ENCODE data around the gene LEP.
"Not testable (repeated sequence)": the region's sequence is repeated elsewhere in the genome, so short reads cannot be mapped to it uniquely, and the experiment has no call there.

The LEP gene

GRCh38 chr7:128231021-128231420, 10.1 kb upstream of the LEP start:
- Histone ChIP-seq H3K4me1 (ENCODE audit: control insufficient read depth, insufficient read depth, low read length, unreplicated experiment) (no peaks in the 10 kb centered on the region), H3K4me3 (ENCODE audit: low read depth, low read length) (no peak overlapping the region), H3K27ac (ENCODE audit: low read depth, low read length) (no peak overlapping the region), H3K36me3 (ENCODE audit: insufficient read depth, low read length) (no peaks in the 10 kb centered on the region), H3K79me2 (ENCODE audit: control insufficient read depth, insufficient read depth, low read length, unreplicated experiment) (no peaks in the 10 kb centered on the region), H2AFZ (ENCODE audit: low read length, unreplicated experiment) (no peak overlapping the region), H3K27me3 (ENCODE audit: insufficient read depth, low read length) (no peaks in the 10 kb centered on the region)

- H3K27me3 ChIP-seq (ENCODE audit: insufficient read depth, low read length), result no peaks in the 10 kb centered on the region
Measured at GRCh38 chr7:128231677-128232076, 9.4 kb upstream of the LEP start.

GRCh38 chr7:128233471-128233870, 7.6 kb upstream of the LEP start:
- no peak overlapping the region for H2AFZ ChIP-seq (ENCODE audit: low read length, unreplicated experiment)
- no peak overlapping the region for H3K4me3 ChIP-seq (ENCODE audit: low read depth, low read length)
- peaks cover 12% of the 10 kb centered on the region for H3K4me1 ChIP-seq (ENCODE audit: control insufficient read depth, insufficient read depth, low read length, unreplicated experiment)
- no peak overlapping the region for H3K27ac ChIP-seq (ENCODE audit: low read depth, low read length)
- no peaks in the 10 kb centered on the region for H3K79me2 ChIP-seq (ENCODE audit: control insufficient read depth, insufficient read depth, low read length, unreplicated experiment)
- H3K36me3 ChIP-seq (ENCODE audit: insufficient read depth, low read length), result no peaks in the 10 kb centered on the region
- H3K27me3 ChIP-seq (ENCODE audit: insufficient read depth, low read length), result no peaks in the 10 kb centered on the region

More at GRCh38 chr7:128231677-128232076, 9.4 kb upstream of the LEP start:
- H3K27ac ChIP-seq (ENCODE audit: low read depth, low read length), result no peak overlapping the region
- no peaks in the 10 kb centered on the region for H3K79me2 ChIP-seq (ENCODE audit: control insufficient read depth, insufficient read depth, low read length, unreplicated experiment)
- H3K4me1 ChIP-seq (ENCODE audit: control insufficient read depth, insufficient read depth, low read length, unreplicated experiment), result peaks cover 6% of the 10 kb centered on the region
- no peak overlapping the region for H3K4me3 ChIP-seq (ENCODE audit: low read depth, low read length)
- no peaks in the 10 kb centered on the region for H3K36me3 ChIP-seq (ENCODE audit: insufficient read depth, low read length)
- no peak overlapping the region for H2AFZ ChIP-seq (ENCODE audit: low read length, unreplicated experiment)

GRCh38 chr7:128234476-128235026, 6.5 kb upstream of the LEP start:
- Histone ChIP-seq H3K27me3 (ENCODE audit: insufficient read depth, low read length) (no peaks in the 10 kb centered on the region), H3K36me3 (ENCODE audit: insufficient read depth, low read length) (no peaks in the 10 kb centered on the region), H3K27ac (ENCODE audit: low read depth, low read length) (no peak overlapping the region), H3K79me2 (ENCODE audit: control insufficient read depth, insufficient read depth, low read length, unreplicated experiment) (no peaks in the 10 kb centered on the region), H3K4me1 (ENCODE audit: control insufficient read depth, insufficient read depth, low read length, unreplicated experiment) (peaks cover 12% of the 10 kb centered on the region), H2AFZ (ENCODE audit: low read length, unreplicated experiment) (no peak overlapping the region), H3K4me3 (ENCODE audit: low read depth, low read length) (no peak overlapping the region)

- Histone ChIP-seq H3K79me2 (ENCODE audit: control insufficient read depth, insufficient read depth, low read length, unreplicated experiment) (no peaks in the 10 kb centered on the region), H3K4me1 (ENCODE audit: control insufficient read depth, insufficient read depth, low read length, unreplicated experiment) (peaks cover 12% of the 10 kb centered on the region), H3K27me3 (ENCODE audit: insufficient read depth, low read length) (peaks cover 3% of the 10 kb centered on the region; the same call in 1 of the 2 replicates), H3K36me3 (ENCODE audit: insufficient read depth, low read length) (no peaks in the 10 kb centered on the region), H3K4me3 (ENCODE audit: low read depth, low read length) (no peak overlapping the region), H2AFZ (ENCODE audit: low read length, unreplicated experiment) (no peak overlapping the region), H3K27ac (ENCODE audit: low read depth, low read length) (no peak overlapping the region)
Measured at GRCh38 chr7:128235471-128235870, 5.6 kb upstream of the LEP start.

GRCh38 chr7:128236924-128237586, 4.0 kb upstream of the LEP start:
- peak overlapping the region; percentile 64 for H3K27ac ChIP-seq (ENCODE audit: low read depth, low read length)
- peaks cover 19% of the 10 kb centered on the region for H3K27me3 ChIP-seq (ENCODE audit: insufficient read depth, low read length)
- H3K79me2 ChIP-seq (ENCODE audit: control insufficient read depth, insufficient read depth, low read length, unreplicated experiment), result no peaks in the 10 kb centered on the region
- peaks cover 12% of the 10 kb centered on the region for H3K4me1 ChIP-seq (ENCODE audit: control insufficient read depth, insufficient read depth, low read length, unreplicated experiment)
- no peak overlapping the region for H3K4me3 ChIP-seq (ENCODE audit: low read depth, low read length)
- H2AFZ ChIP-seq (ENCODE audit: low read length, unreplicated experiment), result no peak overlapping the region
- H3K36me3 ChIP-seq (ENCODE audit: insufficient read depth, low read length), result no peaks in the 10 kb centered on the region

GRCh38 chr7:128239146-128239545, 1.9 kb upstream of the LEP start:
- Histone ChIP-seq H3K27me3 (ENCODE audit: insufficient read depth, low read length) (peaks cover 32% of the 10 kb centered on the region), H3K4me1 (ENCODE audit: control insufficient read depth, insufficient read depth, low read length, unreplicated experiment) (peaks cover 12% of the 10 kb centered on the region)
- H2AFZ ChIP-seq (ENCODE audit: low read length, unreplicated experiment); H3K27ac ChIP-seq (ENCODE audit: low read depth, low read length); H3K4me3 ChIP-seq (ENCODE audit: low read depth, low read length); H3K36me3 ChIP-seq (ENCODE audit: insufficient read depth, low read length); H3K79me2 ChIP-seq (ENCODE audit: control insufficient read depth, insufficient read depth, low read length, unreplicated experiment): not testable (repeated sequence)

- H3K4me1 ChIP-seq (ENCODE audit: control insufficient read depth, insufficient read depth, low read length, unreplicated experiment), result no peaks in the 10 kb centered on the region
- H3K27me3 ChIP-seq (ENCODE audit: insufficient read depth, low read length), result peaks cover 32% of the 10 kb centered on the region
- H3K4me3 ChIP-seq (ENCODE audit: low read depth, low read length), result no peak overlapping the region
- H3K79me2 ChIP-seq (ENCODE audit: control insufficient read depth, insufficient read depth, low read length, unreplicated experiment), result no peaks in the 10 kb centered on the region
- no peaks in the 10 kb centered on the region for H3K36me3 ChIP-seq (ENCODE audit: insufficient read depth, low read length)
- H2AFZ ChIP-seq (ENCODE audit: low read length, unreplicated experiment), result no peak overlapping the region
- no peak overlapping the region for H3K27ac ChIP-seq (ENCODE audit: low read depth, low read length)
Measured at GRCh38 chr7:128242661-128243060, 1.6 kb downstream of the LEP start.

GRCh38 chr7:128243273-128243672, 2.2 kb downstream of the LEP start:
- no peak overlapping the region for H2AFZ ChIP-seq (ENCODE audit: low read length, unreplicated experiment)
- H3K27me3 ChIP-seq (ENCODE audit: insufficient read depth, low read length), result peaks cover 32% of the 10 kb centered on the region
- no peaks in the 10 kb centered on the region for H3K79me2 ChIP-seq (ENCODE audit: control insufficient read depth, insufficient read depth, low read length, unreplicated experiment)
- no peak overlapping the region for H3K4me3 ChIP-seq (ENCODE audit: low read depth, low read length)
- no peak overlapping the region for H3K27ac ChIP-seq (ENCODE audit: low read depth, low read length)
- H3K4me1 ChIP-seq (ENCODE audit: control insufficient read depth, insufficient read depth, low read length, unreplicated experiment), result no peaks in the 10 kb centered on the region
- H3K36me3 ChIP-seq (ENCODE audit: insufficient read depth, low read length), result no peaks in the 10 kb centered on the region

- no peak overlapping the region for H3K27ac ChIP-seq (ENCODE audit: low read depth, low read length)
- no peaks in the 10 kb centered on the region for H3K4me1 ChIP-seq (ENCODE audit: control insufficient read depth, insufficient read depth, low read length, unreplicated experiment)
- no peak overlapping the region for H2AFZ ChIP-seq (ENCODE audit: low read length, unreplicated experiment)
- no peaks in the 10 kb centered on the region for H3K36me3 ChIP-seq (ENCODE audit: insufficient read depth, low read length)
- H3K4me3 ChIP-seq (ENCODE audit: low read depth, low read length), result no peak overlapping the region
- peaks cover 32% of the 10 kb centered on the region for H3K27me3 ChIP-seq (ENCODE audit: insufficient read depth, low read length)
- no peaks in the 10 kb centered on the region for H3K79me2 ChIP-seq (ENCODE audit: control insufficient read depth, insufficient read depth, low read length, unreplicated experiment)
Measured at GRCh38 chr7:128244861-128245260, 3.8 kb downstream of the LEP start.

- H2AFZ ChIP-seq (ENCODE audit: low read length, unreplicated experiment), result no peak overlapping the region
- H3K4me3 ChIP-seq (ENCODE audit: low read depth, low read length), result no peak overlapping the region
- H3K4me1 ChIP-seq (ENCODE audit: control insufficient read depth, insufficient read depth, low read length, unreplicated experiment), result no peaks in the 10 kb centered on the region
- H3K27ac ChIP-seq (ENCODE audit: low read depth, low read length), result no peak overlapping the region
- no peaks in the 10 kb centered on the region for H3K79me2 ChIP-seq (ENCODE audit: control insufficient read depth, insufficient read depth, low read length, unreplicated experiment)
- H3K27me3 ChIP-seq (ENCODE audit: insufficient read depth, low read length), result peaks cover 12% of the 10 kb centered on the region
- no peaks in the 10 kb centered on the region for H3K36me3 ChIP-seq (ENCODE audit: insufficient read depth, low read length)
Measured at GRCh38 chr7:128247108-128247507, 6.0 kb downstream of the LEP start.
